Measurements from ENCODE around the gene KATNIP. TPM values are rescaled to one million over a fixed set of nuclear protein-coding genes. Genes with fewer than 3 reads are reported as not detected.

KATNIP gene
- total RNA-seq, 1 donor from 2014 or later, result 46.0 TPM

DNA sequence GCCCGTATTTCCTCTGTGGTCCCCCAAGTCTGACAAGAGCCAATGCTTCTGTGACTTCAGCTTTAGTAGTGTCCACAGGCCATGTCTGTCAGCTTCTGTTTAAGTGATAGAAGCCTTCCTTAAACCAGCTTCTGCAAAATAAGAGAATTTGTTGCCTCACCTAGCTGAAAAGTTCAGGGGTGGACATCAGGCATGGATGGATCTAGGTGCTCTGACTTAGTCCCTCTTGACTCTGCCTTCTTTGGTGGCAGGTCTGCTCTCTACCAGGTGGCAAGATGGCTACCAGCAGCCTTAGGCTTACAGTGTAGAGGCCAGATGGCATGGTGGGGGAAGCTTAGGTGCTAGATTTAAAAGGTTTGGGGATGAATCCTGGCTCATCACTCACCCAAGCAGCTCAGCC is 33.7 kb downstream of the KATNIP start:
- DNase-seq (ENCODE audit: low spot score), result no peak

- DNase-seq (ENCODE audit: low spot score), result no peak
These were observed 35.3 kb downstream of the KATNIP start for GRCh38 chr16:27585200-27585599.

GRCh38 chr16:27586711-27587110 is 36.8 kb downstream of the KATNIP start:
- DNase-seq (ENCODE audit: low spot score), result no peak

DNA sequence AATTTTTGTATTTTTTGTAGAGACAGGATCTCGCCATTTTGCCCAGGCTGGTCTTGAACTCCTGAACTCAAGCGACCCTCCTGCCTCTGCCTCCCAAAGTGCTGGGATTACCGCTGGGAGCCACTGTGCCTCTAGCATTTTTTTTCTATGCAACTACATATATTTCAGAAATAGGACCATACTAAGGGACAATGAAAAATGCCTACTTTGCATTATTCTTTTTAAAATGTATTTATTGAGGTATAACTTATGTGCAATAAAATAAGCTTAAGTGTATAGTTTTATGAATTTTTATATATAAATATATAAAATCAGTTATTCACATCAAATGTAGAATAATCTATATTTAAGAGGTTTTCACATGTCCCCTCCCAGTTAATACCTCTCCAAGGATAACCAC is 38.1 kb downstream of the KATNIP start:
- DNase-seq (ENCODE audit: low spot score), result no peak

GRCh38 chr16:27591837-27592236 is 41.9 kb downstream of the KATNIP start:
- DNase-seq (ENCODE audit: low spot score), result no peak

GRCh38 chr16:27595475-27595874 is 45.5 kb downstream of the KATNIP start:
- DNase-seq (ENCODE audit: low spot score), result no peak

GRCh38 chr16:27595993-27596392 is 46.0 kb downstream of the KATNIP start:
- no peak for DNase-seq (ENCODE audit: low spot score)

DNA sequence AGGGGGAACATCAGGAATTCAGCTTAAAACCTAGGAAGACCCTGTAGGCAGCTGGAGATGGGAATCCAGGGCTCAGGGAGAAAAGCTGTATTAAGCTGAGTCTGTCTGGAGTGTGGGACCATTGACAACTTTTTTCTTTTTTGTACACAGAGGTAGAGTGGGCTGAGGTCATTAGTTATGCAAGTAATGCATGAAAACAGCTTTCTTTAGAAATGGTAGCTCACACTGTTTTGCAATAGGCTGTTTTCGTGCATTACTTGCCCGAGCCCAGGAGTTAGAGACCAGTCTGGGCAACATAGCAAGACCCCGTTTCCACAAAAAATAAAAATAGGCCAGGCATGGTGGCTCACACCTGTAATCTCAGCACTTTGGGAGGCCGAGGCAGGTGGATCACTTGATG is 46.5 kb downstream of the KATNIP start:
- DNase-seq (ENCODE audit: low spot score), result no peak

DNA sequence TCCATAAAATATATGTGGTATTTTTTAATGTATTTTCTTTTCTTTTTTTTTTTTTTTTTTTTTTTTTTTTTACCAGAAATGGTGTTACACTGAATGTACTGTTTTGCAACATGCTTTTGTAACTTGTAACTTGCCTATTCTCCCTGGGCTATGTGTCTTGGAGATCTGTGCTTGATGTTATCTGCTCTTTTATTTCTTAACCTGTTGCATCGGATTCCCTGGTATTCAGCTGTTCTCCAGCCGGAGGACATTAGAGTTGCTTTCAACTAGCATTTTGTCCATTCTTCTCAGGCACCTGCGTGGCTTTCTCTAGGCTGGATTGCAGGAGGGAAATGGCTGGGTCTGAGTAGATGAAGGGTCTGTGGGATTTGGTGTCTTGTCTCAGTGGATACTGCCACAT is 47.4 kb downstream of the KATNIP start:
- DNase-seq (ENCODE audit: low spot score), result no peak

- no peak for DNase-seq (ENCODE audit: low spot score)
These were observed 48.3 kb downstream of the KATNIP start for GRCh38 chr16:27598220-27598619.

- DNase-seq (ENCODE audit: low spot score), result no peak
These were observed 49.1 kb downstream of the KATNIP start for GRCh38 chr16:27598931-27599565.

- DNase-seq (ENCODE audit: low spot score), result no peak
These were observed 49.7 kb downstream of the KATNIP start for GRCh38 chr16:27599606-27600005.

Other genes with a start within 250 kb of the KATNIP start
- gene IL4R, start 236.2 kb upstream of the KATNIP start, total RNA-seq, result 135 TPM
- gene IL21R, start 148.0 kb upstream of the KATNIP start, total RNA-seq, result 0.60 TPM
- 72.5 TPM for gene GTF3C1, start 231 bp upstream of the KATNIP start, total RNA-seq

All from ureter (tissue), 1 donor.